NCI-H345 treated with DMSO at 0.1 percent for 48 hours (cell line): ENCODE measurements around the gene CSNK1G3.
A peak's percentile ranks its signal among the peaks of the same experiment; 100 is the strongest.

Experiments used
- DNase-seq: peaks from one replicate; lab custom pipeline; 2025; ENCODE audit not compliant: unreplicated experiment; lab: John Stamatoyannopoulos, UW

CSNK1G3 gene

DNA sequence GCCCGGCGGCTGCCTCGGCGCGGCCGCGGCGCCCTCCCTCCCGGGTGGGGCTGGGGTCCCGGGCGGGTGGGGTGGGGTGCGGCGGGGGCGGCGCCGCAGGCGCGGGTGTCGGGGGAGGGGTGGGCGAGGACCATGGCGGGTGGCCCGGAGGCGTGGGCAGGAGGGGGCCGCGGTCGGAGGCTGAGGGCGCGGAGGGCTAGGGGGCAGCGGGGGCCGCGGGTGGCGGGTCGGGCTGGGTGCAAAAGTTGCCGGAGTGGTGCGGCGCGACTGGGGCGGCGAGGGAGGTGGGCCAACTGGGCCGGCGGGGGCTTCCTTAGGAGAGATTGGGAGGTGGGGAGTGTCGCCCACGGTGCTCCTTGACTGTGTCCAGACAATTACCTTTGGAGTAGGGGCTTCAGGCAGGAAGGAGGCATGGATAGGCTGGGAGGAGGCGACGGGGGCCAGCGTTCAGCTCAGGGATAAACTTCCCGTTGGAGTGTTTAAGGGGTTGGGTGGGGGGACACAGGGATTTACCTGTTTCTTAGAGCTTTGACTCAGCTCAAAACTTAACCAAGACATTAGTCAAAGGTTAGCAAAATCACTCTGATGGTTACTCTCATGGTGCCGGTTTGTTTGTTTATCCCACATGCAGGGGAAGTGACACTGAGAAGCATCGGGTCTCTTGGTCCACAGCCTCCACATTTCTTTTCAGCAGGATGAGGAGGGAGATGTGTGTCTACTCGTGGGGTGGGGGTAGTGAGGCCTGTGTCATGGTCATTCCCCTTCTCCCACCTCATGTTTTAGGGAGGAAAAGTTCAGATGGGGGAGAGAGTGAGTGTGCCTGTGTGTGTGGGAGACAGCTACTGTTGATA, 859 bp downstream of the CSNK1G3 start:
- DNase-seq, result peak; percentile 18

DNA sequence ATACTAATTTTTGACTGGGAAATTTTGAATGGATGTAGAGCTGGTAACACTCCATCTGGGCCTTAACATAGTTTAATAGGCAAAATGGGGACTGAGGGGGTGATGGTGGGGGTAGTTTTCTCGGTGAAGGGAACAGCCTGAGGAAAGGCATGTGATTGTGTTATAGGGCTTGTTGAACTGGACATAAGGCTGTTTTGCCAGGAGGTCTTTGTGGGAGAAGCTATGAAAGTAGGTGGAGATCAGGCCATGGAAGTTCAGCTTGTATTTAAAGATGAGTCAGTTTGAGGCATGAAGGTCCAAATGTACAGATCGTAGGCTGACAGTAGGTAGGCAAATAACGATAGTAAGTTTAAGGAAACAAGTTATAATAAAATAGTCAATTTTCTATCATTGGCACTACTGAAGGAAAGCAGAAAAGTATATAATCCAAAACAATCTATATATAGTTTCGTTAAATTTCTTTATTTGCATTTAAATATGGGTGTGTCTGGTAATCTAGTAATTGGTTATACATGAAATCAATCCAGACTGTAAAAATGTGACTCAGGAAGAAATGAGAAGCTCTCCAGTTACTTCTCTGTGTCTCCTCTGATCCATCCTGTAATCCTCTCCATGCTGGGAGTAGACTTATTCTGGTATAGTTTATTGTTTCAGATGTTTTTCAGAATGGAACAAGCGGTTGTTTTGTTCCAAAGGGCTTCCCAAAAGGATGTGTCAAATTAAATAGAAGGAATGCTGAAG, 2.8 kb downstream of the CSNK1G3 start:
- no peak for DNase-seq

DNA sequence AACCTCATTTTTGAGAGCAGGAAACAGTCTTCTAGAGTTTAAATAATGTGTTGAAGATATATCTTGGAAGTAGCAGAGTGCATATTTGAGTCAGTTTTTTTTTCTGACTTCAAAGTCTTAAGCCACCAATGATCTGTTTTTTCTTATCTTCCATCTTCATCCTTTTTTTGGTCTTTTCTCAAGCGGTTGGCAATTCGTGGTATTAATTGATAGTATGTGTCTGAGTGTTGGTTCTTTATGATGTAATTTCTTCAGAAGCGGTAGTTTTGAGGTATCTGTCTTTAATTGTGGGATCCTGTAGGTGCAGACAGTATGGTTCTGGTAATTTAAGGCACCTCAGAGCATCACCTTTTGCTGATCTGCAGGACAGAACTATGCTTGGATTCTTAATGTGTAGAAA, 3.9 kb downstream of the CSNK1G3 start:
- no peak for DNase-seq

DNA sequence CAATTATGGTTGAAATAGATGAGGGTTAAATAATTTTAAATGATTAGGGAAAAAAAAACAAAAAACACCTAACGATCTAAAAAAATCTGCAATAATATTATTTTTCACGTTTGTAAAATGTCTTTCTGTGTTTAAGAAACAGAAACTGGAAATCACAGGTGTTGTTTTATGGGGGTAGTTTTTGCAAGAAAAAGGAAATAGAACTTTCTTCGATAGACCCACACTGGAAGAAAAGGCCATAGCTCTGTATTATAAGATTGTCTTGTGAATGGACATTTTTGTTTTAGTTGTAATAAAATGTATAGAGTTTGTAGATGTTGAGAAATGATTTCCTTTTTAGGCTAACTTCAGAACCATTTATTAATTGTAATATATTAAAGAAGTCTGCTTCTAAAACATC, 5.5 kb downstream of the CSNK1G3 start:
- no peak for DNase-seq

DNA sequence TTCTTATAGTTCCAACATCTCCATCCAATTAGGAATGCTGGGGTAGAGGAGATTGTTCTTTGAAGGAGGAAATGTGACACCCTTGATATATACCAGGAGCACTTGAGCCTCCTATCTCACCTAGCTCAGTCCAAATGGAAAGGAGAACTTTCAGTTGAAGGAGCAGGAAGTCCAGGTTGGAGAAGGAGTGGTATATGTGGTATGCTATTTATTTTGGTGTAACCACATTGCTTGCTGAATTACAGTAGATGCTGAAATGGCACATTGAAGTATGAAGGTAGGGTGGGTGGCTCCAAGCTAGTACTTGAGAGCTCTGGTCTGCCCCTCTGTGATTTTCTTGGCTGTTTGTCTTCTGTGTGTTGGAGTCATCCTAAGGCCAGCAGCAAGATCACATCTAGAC, 6.1 kb downstream of the CSNK1G3 start:
- no peak for DNase-seq

DNA sequence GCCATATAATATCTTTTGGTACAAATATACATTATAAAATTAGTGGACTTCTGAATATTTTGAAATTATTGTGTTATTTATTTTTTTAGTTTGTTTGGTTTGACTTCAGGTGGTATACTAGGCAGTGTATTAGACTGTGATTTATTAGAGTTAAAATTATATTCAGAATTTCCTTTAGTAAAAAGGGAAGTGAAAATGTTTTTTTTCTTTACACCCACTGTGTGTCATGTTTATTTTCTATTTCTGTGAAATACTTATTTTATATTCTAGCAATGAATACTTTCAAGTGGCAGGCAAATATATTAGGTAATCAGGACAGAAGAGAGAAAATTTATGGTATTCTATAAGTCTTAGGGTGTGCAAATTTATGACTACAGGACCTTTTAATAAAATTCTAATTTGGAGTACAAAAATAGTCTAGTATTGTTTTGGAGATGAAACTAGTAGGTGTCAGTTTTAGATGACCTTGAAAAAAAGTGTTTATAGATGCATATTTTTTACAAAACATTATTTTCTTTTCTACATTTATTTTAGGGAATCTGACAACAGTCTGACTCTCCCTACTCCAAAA, 8.8 kb downstream of the CSNK1G3 start:
- DNase-seq, result no peak

DNA sequence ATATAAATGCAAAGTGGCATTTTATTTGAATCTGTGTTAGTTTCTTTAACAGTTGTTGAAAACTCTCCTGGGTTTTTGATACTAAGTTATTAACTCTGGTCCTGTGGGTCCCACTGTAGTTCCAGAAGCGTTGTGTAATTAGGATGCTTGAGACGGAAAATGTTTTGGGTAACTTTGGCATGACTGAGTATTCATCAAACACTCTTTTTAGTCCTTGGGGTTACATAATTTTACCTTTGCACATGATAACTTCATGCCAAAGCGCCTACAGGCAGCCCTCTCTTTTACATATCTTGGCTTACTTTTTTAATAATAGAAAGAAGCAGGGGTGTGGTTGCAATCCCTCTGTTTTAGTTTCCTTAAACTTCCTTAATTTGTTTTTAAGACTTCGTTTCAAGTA, 12.2 kb downstream of the CSNK1G3 start:
- DNase-seq, result no peak

DNA sequence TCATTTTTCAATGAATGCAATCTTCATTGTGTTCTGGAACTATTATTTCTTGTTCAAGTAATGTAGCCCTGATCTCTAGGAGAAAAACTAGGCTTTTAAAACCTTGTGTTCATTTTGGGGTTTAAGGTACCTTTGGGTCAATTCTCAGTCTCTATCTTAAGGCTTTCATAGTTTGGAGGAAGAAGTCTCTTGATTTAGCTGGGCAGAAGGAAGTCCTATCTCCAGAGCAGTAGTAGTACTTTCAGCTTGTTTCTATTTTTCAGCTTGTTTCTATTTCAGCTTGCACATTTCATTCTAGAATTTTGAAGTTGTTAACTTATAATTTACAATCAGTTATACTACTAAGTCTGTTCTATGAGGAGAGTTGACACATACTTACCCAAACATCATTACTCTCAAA, 15.2 kb downstream of the CSNK1G3 start:
- DNase-seq, result no peak

DNA sequence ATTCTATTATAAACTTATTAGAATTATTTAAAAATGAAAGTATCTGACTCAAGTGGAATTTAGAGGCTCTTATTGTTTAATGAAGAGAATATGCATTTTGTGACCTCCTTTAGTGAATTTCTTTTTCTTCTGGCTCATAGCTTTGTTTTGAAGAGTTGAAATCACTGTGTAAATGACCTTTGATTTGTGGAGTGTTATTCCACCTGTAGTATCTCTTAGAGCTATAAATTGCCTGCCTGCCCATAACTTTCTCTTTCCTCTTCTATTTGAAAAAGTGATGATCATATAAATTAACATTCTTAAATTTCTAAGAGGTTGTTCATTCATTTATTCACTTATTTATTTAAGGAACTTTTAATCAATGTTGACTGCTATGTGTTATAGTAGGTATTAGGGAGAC, 16.1 kb downstream of the CSNK1G3 start:
- DNase-seq, result no peak

DNA sequence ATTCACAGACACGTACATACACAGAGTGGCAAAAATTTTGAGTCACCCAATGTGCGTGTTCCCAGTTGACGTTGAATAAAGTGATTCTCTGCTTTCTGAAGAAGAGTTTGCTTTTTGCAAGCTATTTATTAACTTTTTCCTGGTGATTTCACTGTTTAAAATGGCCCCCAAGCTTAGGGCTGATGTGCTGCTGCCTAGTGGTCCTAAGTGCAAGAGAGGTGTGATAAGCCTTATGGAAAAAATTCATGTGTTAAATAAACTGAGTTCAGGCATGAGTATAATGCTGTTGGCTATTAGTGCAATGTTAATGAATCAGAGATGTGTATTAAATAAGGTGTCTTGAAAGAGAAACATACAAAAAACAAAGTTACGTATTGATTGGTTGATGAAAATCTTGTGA, 16.9 kb downstream of the CSNK1G3 start:
- no peak for DNase-seq

DNA sequence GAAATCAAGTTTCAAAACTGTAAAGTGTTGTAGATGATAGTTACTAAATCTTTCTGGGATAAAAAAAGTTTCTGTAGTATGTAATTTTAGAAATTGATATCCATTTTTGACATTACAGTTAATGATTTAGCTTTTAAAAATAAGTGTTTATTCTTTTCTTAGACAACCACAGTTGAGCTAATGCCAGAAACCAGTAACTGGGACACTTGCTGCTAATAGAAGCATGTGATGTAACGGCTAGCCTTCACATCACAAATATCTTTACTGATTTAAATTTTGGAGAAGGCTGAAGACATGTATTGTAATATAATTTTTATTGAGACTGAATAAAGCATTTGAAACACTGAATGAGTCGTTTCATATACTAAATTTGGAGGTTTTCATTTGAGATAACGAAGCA, 18.8 kb downstream of the CSNK1G3 start:
- no peak for DNase-seq

DNA sequence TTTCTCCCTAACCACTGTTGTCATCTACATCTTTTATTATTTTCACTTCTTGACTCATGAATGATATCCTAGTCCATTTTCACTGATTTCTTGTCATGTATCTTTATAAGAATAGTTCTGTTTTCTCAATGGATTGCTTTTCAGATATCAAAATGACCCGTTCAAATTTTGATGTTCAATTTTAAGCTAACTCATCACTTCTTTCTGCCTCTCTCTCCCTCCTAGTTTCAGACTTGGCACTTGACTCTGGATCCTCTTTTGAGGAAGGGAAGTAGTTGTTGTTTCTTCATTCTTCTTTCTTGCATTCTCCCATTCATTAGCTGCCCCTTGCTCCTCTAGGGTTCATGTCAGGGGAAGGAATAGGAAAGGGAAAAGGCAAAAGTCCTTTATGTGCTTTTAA, 23.7 kb downstream of the CSNK1G3 start:
- DNase-seq, result no peak

DNA sequence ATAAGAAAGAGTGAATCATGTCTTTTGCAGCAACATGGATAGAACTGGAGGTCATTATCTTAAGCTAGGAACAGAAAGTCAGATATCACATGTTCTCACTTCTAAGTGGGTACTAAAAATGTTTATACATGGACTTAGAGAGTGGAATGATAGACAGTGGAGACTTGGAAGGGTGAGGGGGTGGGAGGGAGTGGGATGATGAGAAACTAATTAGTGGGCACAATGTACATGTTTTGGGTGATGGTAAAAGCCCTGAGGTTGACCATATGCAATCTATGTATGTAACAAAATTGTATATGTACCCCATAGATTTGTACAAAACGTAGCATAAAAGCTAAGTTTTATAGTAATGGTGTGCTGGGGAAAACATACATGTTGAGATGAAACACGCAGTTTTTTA, 25.3 kb downstream of the CSNK1G3 start:
- DNase-seq, result no peak

DNA sequence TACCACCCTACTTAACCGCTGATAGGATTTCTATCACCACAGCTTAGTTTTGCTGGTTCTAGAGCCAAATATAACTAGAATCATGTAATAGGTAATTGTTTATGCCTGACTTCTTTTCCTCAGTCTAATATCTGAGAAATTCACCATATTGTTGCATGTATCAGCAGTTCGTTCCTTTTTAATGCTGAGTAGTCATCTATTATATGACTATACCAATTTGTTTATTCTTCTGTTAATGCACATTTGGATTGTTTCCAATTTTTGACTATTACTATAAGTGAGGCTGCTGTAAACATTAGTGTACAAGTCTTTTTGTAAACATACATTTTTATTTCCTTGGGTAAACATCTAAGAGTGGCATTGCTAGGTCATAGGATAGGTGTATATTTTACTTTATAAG, 25.9 kb downstream of the CSNK1G3 start:
- DNase-seq, result no peak

DNA sequence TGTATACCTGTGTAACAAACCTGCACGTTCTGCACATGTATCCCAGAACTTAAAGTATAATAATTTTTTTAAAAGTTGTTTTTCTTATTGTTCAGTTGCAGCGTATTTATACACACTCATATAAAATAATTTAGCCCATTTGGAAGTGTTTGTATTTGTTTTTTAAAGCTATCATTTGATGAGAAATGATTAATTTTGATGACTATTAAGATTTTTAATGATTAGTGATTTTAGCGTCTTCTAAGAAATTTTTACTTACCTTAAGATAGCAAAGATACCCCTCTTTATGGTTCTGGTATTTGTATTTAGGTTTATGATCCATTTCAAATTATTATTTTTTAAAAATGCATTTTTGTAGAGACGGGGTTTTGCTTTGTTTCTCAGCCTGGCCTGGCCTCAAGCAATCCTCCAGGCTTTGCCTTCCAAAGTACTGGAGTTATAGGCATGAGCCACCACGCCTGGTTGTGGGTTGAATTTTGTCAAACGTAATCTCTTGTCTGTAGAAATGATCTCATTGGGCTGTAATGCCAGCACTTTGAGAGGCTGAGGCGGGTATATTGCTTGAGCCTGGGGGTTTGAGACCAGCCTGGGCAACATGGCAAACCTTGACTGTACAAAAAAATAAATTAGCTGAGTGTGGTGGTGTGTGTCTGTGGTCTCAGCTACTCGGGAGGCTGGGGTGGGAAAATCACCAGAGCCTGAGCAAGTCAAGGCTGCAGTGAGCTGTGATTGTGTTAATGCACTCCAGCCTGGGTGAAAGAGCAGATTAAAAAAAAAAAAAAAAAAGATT, 26.9 kb downstream of the CSNK1G3 start:
- no peak for DNase-seq

DNA sequence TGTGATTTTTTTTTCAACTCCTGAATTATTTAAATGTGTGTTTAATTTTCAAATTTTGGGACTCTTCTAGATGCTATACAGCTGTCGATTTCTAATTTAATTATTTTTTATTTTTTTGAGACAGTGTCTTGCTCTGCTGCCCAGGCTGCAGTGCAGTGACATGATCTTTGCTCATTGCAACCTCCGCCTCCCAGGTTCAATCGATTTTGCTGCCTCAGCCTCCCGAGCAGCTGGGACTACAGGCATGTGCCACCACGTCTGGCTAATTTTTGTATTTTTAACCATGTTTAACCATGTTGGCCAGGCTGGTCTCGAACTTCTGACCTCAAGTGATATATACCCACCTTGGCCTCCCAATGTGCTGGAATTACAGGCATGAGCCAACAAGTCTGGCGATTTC, 28.6 kb downstream of the CSNK1G3 start:
- DNase-seq, result no peak

DNA sequence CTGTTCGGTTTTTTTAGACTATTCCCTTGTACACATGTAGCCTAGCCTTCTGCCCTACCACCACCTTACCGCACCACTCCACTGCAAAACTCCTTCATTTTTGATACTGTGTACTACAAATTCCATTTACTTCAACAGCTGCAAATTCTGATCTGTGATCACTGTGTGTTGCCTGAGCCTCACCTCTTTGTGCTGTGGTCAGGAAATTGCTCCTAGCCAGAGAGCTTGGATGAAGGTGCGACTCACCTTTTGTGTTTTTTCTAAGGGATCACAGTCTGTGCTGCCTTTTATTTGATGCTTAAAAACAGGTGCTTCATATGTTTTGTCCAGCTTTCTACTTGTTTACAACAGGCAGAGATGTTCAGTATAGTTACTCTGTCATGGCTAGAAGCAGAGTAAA, 31.5 kb downstream of the CSNK1G3 start:
- DNase-seq, result no peak

DNA sequence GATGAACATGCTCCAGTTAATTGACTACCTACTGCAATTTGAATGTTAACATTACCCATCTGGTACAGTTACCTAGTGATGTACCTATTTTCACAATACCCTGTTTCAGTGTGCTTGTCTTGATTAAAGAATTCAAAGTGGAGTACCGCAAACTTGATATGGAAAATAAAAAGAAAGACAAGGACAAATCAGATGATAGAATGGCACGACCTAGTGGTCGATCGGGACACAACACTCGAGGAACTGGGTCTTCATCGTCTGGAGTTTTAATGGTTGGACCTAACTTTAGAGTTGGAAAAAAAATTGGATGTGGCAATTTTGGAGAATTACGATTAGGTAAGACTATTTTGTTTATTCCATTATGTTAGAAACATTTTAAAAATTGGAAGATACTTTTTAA, 33.5 kb downstream of the CSNK1G3 start:
- DNase-seq, result no peak

DNA sequence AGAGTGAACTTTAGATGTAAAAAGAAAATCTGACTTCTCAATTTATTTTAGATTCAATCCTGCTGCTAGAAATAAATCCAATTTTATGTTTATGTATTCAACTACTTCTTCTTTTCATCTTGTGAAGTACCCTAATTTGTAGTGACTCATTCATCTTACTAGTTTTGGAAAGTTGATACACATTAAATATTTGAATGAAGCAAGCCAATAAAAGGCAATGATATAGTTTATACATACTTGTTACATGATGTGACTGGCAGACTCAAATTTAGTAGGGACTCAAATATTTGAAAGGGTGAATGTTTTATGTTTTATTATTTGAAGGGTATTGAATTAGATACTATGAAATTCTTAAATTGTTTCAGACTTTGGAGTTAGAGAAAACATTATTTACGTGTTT, 34.7 kb downstream of the CSNK1G3 start:
- no peak for DNase-seq

DNA sequence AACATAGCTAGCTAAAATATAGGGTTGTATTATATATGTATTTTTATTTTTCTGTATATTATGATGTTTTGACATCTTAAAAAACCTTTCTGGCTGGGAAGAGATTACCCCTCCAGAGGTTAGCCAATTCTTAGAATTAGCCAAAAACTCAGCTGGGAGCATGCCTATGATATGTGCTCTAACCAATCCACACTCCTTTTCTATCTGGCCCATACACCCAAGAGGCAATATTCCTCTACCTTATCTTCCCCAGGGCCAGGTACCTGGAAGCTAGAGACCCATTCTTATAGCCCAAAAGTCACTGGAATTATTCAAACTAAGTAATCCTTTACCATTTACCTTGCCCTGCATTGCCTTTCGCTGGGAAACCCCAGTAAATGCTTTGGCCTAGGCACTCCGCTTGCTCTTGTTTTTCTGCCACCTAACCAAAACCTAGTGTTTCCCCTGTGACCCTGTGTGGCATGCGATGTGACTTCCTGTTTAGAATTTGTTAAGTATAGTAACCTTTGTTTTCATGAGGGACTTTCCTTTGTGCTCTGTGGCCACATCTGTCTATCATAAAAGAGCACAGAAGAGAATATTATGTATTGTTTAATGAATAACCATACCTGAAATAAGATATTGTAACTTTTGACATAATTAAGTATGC, 37.4 kb downstream of the CSNK1G3 start:
- DNase-seq, result no peak

DNA sequence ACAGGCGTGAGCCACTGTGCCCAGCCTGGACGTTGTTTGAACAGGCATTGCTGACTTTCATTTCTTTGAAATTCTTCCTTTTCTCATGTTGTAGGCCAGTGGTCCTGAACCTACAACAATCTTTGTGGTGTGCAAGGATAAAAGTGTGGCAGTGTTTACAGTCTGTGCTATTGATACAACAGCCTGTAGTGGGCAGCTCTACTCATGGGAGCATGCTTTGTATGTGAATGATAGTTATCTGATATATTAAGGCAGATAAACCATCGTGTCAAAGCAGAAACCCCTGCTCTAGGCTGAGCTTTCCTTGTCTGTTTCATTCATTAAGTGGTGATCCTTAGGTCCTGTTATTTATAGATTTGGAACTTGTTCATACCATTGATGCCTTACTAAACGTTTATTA, 42.6 kb downstream of the CSNK1G3 start:
- no peak for DNase-seq
